Measurements from ENCODE around the gene HEPN1.

The HEPN1 gene

GRCh38 chr11:124875401-124875800 is 43.6 kb upstream of the HEPN1 start:
- Histone ChIP-seq H3K4me2 (peak overlapping the region; percentile 88 to 98 (median 93); a peak in 20 of 22 replicates), H3K4me3 (peak overlapping the region in 5 of 10 experiments; percentile 57 to 77 (median 65); a peak in 6 of 20 replicates), H4K20me1 (peaks cover 0 to 3% (median 0%) of the 10 kb centered on the region in 11 experiments; a peak in 1 of 22 replicates), H3K27me3 (peaks cover 11 to 33% (median 23%) of the 10 kb centered on the region in 11 experiments; a peak in 21 of 22 replicates), H3K4me1 (peaks cover 33 to 47% (median 39%) of the 10 kb centered on the region in 10 experiments), H3K36me3 (no peaks in the 10 kb centered on the region), H3K27ac (no peak overlapping the region), H3K9me3 (replicated peaks in 1 of 11) (no peaks in the 10 kb centered on the region), H3K9ac (peak overlapping the region in 3 of 11 experiments; percentile 82 to 84 (median 83); a peak in 1 of 22 replicates)
- TF ChIP-seq Cebpa-rat (IDR thresholded peaks at IDR 0.05): no peak

GRCh38 chr11:124875943-124876817 is 42.9 kb upstream of the HEPN1 start:
- H4K20me1 ChIP-seq: no peaks in the 10 kb centered on the region
- H3K4me3 ChIP-seq: peak overlapping the region; percentile 56 to 77 (median 64)
- TF ChIP-seq Cebpa-rat (IDR thresholded peaks at IDR 0.05): no peak
- peak overlapping the region; percentile 88 to 98 (median 93) for H3K4me2 ChIP-seq
- peak overlapping the region; percentile 71 to 93 (median 82) for H3K27ac ChIP-seq
- H3K9me3 ChIP-seq (replicated peaks in 1 of 11): no peaks in the 10 kb centered on the region
- no peaks in the 10 kb centered on the region for H3K36me3 ChIP-seq
- H3K4me1 ChIP-seq: peaks cover 33 to 54% (median 44%) of the 10 kb centered on the region in 10 experiments
- peaks cover 5 to 25% (median 15%) of the 10 kb centered on the region in 11 experiments; a peak in 13 of 22 replicates for H3K27me3 ChIP-seq
- peak overlapping the region; percentile 67 to 90 (median 84) for H3K9ac ChIP-seq

- H3K4me1 ChIP-seq: peaks cover 35 to 56% (median 45%) of the 10 kb centered on the region in 10 experiments
- peak overlapping the region; percentile 67 to 90 (median 84) for H3K9ac ChIP-seq
- peak overlapping the region; percentile 71 to 93 (median 82); a peak in 21 of 22 replicates for H3K27ac ChIP-seq
- H3K4me2 ChIP-seq: peak overlapping the region; percentile 88 to 98 (median 93)
- H3K27me3 ChIP-seq: peaks cover 0 to 16% (median 8%) of the 10 kb centered on the region in 11 experiments; a peak in 10 of 22 replicates
- no peaks in the 10 kb centered on the region for H3K36me3 ChIP-seq
- H3K4me3 ChIP-seq: peak overlapping the region; percentile 56 to 77 (median 64)
- no peaks in the 10 kb centered on the region for H3K9me3 ChIP-seq (replicated peaks in 1 of 11)
- no peaks in the 10 kb centered on the region for H4K20me1 ChIP-seq
- TF ChIP-seq Cebpa-rat (IDR thresholded peaks at IDR 0.05): no peak
Measured at GRCh38 chr11:124876818-124877630, 42.0 kb upstream of the HEPN1 start.

- Histone ChIP-seq H3K9ac (peak overlapping the region in 9 of 11 experiments; percentile 81 to 90 (median 84); a peak in 14 of 22 replicates), H3K9me3 (replicated peaks in 1 of 11) (no peaks in the 10 kb centered on the region), H3K4me3 (peak overlapping the region; percentile 56 to 77 (median 64); a peak in 19 of 20 replicates), H3K27me3 (peaks cover 0 to 11% (median 6%) of the 10 kb centered on the region in 11 experiments; a peak in 8 of 22 replicates), H3K4me2 (peak overlapping the region; percentile 88 to 98 (median 93)), H4K20me1 (no peaks in the 10 kb centered on the region), H3K4me1 (peaks cover 41 to 62% (median 51%) of the 10 kb centered on the region in 10 experiments), H3K27ac (peak overlapping the region in 2 of 11 experiments; percentile 89 to 93; a peak in 2 of 22 replicates), H3K36me3 (no peaks in the 10 kb centered on the region)
- no peak for TF ChIP-seq Cebpa-rat (IDR thresholded peaks at IDR 0.05)
Measured at GRCh38 chr11:124877631-124877909, 41.5 kb upstream of the HEPN1 start.

GRCh38 chr11:124877910-124878758 is 40.9 kb upstream of the HEPN1 start:
- no peaks in the 10 kb centered on the region for H3K9me3 ChIP-seq (replicated peaks in 1 of 11)
- H3K4me2 ChIP-seq: peak overlapping the region; percentile 88 to 98 (median 93)
- H3K4me3 ChIP-seq: peak overlapping the region in 7 of 10 experiments; percentile 61 to 77 (median 64); a peak in 12 of 20 replicates
- H3K36me3 ChIP-seq: no peaks in the 10 kb centered on the region
- H3K9ac ChIP-seq: peak overlapping the region in 5 of 11 experiments; percentile 81 to 85 (median 83); a peak in 4 of 22 replicates
- H3K27ac ChIP-seq: no peak overlapping the region
- TF ChIP-seq Cebpa-rat (IDR thresholded peaks at IDR 0.05): no peak
- peaks cover 43 to 67% (median 57%) of the 10 kb centered on the region in 10 experiments for H3K4me1 ChIP-seq
- H3K27me3 ChIP-seq: peaks cover 0 to 10% (median 1%) of the 10 kb centered on the region in 11 experiments; a peak in 7 of 22 replicates
- H4K20me1 ChIP-seq: no peaks in the 10 kb centered on the region

- Histone ChIP-seq H3K36me3 (no peaks in the 10 kb centered on the region), H3K9me3 (replicated peaks in 1 of 11) (no peaks in the 10 kb centered on the region), H3K27me3 (peaks cover 0 to 10% (median 0%) of the 10 kb centered on the region in 11 experiments; a peak in 7 of 22 replicates), H3K4me2 (peak overlapping the region; percentile 19 to 98 (median 90); a peak in 20 of 22 replicates), H3K9ac (no peak overlapping the region), H3K4me3 (no peak overlapping the region), H3K27ac (no peak overlapping the region), H4K20me1 (no peaks in the 10 kb centered on the region), H3K4me1 (peaks cover 43 to 75% (median 61%) of the 10 kb centered on the region in 10 experiments)
- no peak for TF ChIP-seq Cebpa-rat (IDR thresholded peaks at IDR 0.05)
Measured at GRCh38 chr11:124878759-124879492, 40.1 kb upstream of the HEPN1 start.

GRCh38 chr11:124879493-124880289 is 39.4 kb upstream of the HEPN1 start:
- no peak for TF ChIP-seq Cebpa-rat (IDR thresholded peaks at IDR 0.05)
- Histone ChIP-seq H3K27me3 (peaks cover 0 to 10% (median 0%) of the 10 kb centered on the region in 11 experiments; a peak in 7 of 22 replicates), H4K20me1 (no peaks in the 10 kb centered on the region), H3K36me3 (no peaks in the 10 kb centered on the region), H3K27ac (no peak overlapping the region), H3K9me3 (replicated peaks in 1 of 11) (no peaks in the 10 kb centered on the region), H3K9ac (no peak overlapping the region), H3K4me3 (no peak overlapping the region), H3K4me2 (peak overlapping the region; percentile 21 to 98 (median 71); a peak in 21 of 22 replicates), H3K4me1 (peaks cover 43 to 76% (median 64%) of the 10 kb centered on the region in 10 experiments)

Data from BLaER1 treated with 17β-estradiol and CSF1 and Interleukin-3, amounts not matched to agents 10 nM and 100 nM (cell line).